Measurements from ENCODE around the gene SCN11A. TPM values are rescaled to one million over a fixed set of nuclear protein-coding genes. Genes with fewer than 3 reads are reported as not detected.

The SCN11A gene
- total RNA-seq, 5 donors from 2014 or later (not counting 1 experiment from before 2014, with no cell fraction given): 0.07 to 0.23 (median 0.12) TPM

GRCh38 chr3:39075910-39076309, 24.2 kb upstream of the SCN11A start:
- ATAC-seq (replicated peaks in 1 of 4) (no peak), DNase-seq (no peak)
- Mint-ChIP-seq H3K27me3 (no peaks in the 10 kb centered on the region), H3K4me1 (peaks cover 3 to 13% (median 5%) of the 10 kb centered on the region in 3 donors), H3K4me3 (no peak overlapping the region), H3K36me3 (peaks cover 65% of the 10 kb centered on the region), H3K9me3 (no peaks in the 10 kb centered on the region), H3K27ac (no peak overlapping the region)
- ChIA-PET CTCF (no interaction called here), POLR2A (interaction anchor here in 1 of 2 donors (0.6 kb wide), 1 partner anchor 57 kb away, joined by 4 read pairs; no protein-coding TSS in a partner anchor)
- Histone ChIP-seq H3K9me3 (no peaks in the 10 kb centered on the region), H3K36me3 (ENCODE audit: control insufficient read depth in 2 of 2, extremely low read depth in 1 of 2, insufficient read depth in 1 of 2, low read length in 1 of 2) (peaks cover 24 to 83% of the 10 kb centered on the region in 2 donors), H3K27ac (ENCODE audit: low read length) (no peak overlapping the region), H3K4me3 (ENCODE audit: control insufficient read depth in 1 of 2, extremely low read depth in 1 of 2, low read length in 1 of 2) (no peak overlapping the region), H3K4me1 (ENCODE audit: control insufficient read depth in 1 of 2, extremely low read depth in 1 of 2, insufficient read depth in 2 of 2, low read length in 2 of 2) (no peaks in the 10 kb centered on the region), H3K27me3 (replicated peaks in 1 of 2; ENCODE audit: control insufficient read depth in 2 of 2, extremely low read depth in 1 of 2, insufficient read depth in 2 of 2, low read length in 1 of 2) (no peaks in the 10 kb centered on the region)
- WGBS (ENCODE audit: insufficient coverage): no CpG with 5 or more reads among the region's 10 CpGs

GRCh38 chr3:39068556-39068955, 16.8 kb upstream of the SCN11A start:
- H3K4me3 Mint-ChIP-seq: no peak overlapping the region
- no peaks in the 10 kb centered on the region for H3K9me3 Mint-ChIP-seq
- no peak overlapping the region for H3K27ac ChIP-seq (ENCODE audit: low read length)
- no peak overlapping the region for H3K4me3 ChIP-seq (ENCODE audit: control insufficient read depth in 1 of 2, extremely low read depth in 1 of 2, low read length in 1 of 2)
- peaks cover 9 to 75% of the 10 kb centered on the region in 2 donors for H3K36me3 ChIP-seq (ENCODE audit: control insufficient read depth in 2 of 2, extremely low read depth in 1 of 2, insufficient read depth in 1 of 2, low read length in 1 of 2)
- ChIA-PET POLR2A (interaction anchor here in 1 of 2 donors (1.3 kb wide), 1 partner anchor 9 kb away, joined by 4 read pairs; no protein-coding TSS in a partner anchor), CTCF (interaction anchor here in 1 of 2 donors (0.6 to 1.0 kb wide), 2 partner anchors 74 to 572 kb away, joined by 3 read pairs; partner anchors contain the start of gene EXOG)
- peaks cover 66% of the 10 kb centered on the region for H3K36me3 Mint-ChIP-seq
- no peak overlapping the region for H3K27ac Mint-ChIP-seq
- DNase-seq (no peak), ATAC-seq (replicated peaks in 1 of 4) (no peak)
- peaks cover 8 to 10% (median 9%) of the 10 kb centered on the region in 3 donors for H3K4me1 Mint-ChIP-seq
- no CpG with 5 or more reads among the region's 3 CpGs for whole genome bisulfite sequencing (ENCODE audit: insufficient coverage)
- H3K27me3 Mint-ChIP-seq: no peaks in the 10 kb centered on the region
- no peaks in the 10 kb centered on the region for H3K27me3 ChIP-seq (replicated peaks in 1 of 2; ENCODE audit: control insufficient read depth in 2 of 2, extremely low read depth in 1 of 2, insufficient read depth in 2 of 2, low read length in 1 of 2)
- no peaks in the 10 kb centered on the region for H3K4me1 ChIP-seq (ENCODE audit: control insufficient read depth in 1 of 2, extremely low read depth in 1 of 2, insufficient read depth in 2 of 2, low read length in 2 of 2)
- no peaks in the 10 kb centered on the region for H3K9me3 ChIP-seq

GRCh38 chr3:39067286-39067685, 15.5 kb upstream of the SCN11A start:
- CTCF ChIA-PET: interaction anchor here in 1 of 2 donors (0.5 kb wide), 1 partner anchor 16 kb away, joined by 3 read pairs; the partner anchor contains the start of genes SCN11A and WDR48
- no peak overlapping the region for H3K27ac Mint-ChIP-seq
- H3K36me3 ChIP-seq (ENCODE audit: control insufficient read depth in 2 of 2, extremely low read depth in 1 of 2, insufficient read depth in 1 of 2, low read length in 1 of 2): peaks cover 3 to 68% of the 10 kb centered on the region in 2 donors

GRCh38 chr3:39065197-39065596, 13.5 kb upstream of the SCN11A start:
- H3K27ac Mint-ChIP-seq: no peak overlapping the region
- WGBS (ENCODE audit: insufficient coverage): no CpG with 5 or more reads among the region's 1 CpG
- peaks cover 23 to 29% (median 29%) of the 10 kb centered on the region in 3 donors for H3K4me1 Mint-ChIP-seq
- H3K27me3 ChIP-seq (replicated peaks in 1 of 2; ENCODE audit: control insufficient read depth in 2 of 2, extremely low read depth in 1 of 2, insufficient read depth in 2 of 2, low read length in 1 of 2): no peaks in the 10 kb centered on the region
- POLR2A ChIA-PET: interaction anchor here in 1 of 2 donors (0.6 kb wide), 1 partner anchor 44 kb away, joined by 3 read pairs; no protein-coding TSS in a partner anchor
- ATAC-seq (replicated peaks in 1 of 4) (peak; percentile 45 to 86 (median 64)), DNase-seq (peak in 16 of 35 experiments; percentile 2 to 43 (median 10))
- H3K4me1 ChIP-seq (ENCODE audit: control insufficient read depth in 1 of 2, extremely low read depth in 1 of 2, insufficient read depth in 2 of 2, low read length in 2 of 2): no peaks in the 10 kb centered on the region
- CTCF ChIA-PET: interaction anchor here in 1 of 2 donors (0.9 kb wide), 2 partner anchors 14 to 569 kb away, joined by 3 read pairs; partner anchors contain the start of gene EXOG
- no peak overlapping the region for H3K4me3 ChIP-seq (ENCODE audit: control insufficient read depth in 1 of 2, extremely low read depth in 1 of 2, low read length in 1 of 2)
- no peaks in the 10 kb centered on the region for H3K9me3 ChIP-seq
- H3K36me3 ChIP-seq (ENCODE audit: control insufficient read depth in 2 of 2, extremely low read depth in 1 of 2, insufficient read depth in 1 of 2, low read length in 1 of 2): peaks cover 3 to 54% of the 10 kb centered on the region in 2 donors
- no peak overlapping the region for H3K4me3 Mint-ChIP-seq
- no peaks in the 10 kb centered on the region for H3K9me3 Mint-ChIP-seq
- no peak overlapping the region for H3K27ac ChIP-seq (ENCODE audit: low read length)
- no peaks in the 10 kb centered on the region for H3K27me3 Mint-ChIP-seq
- peaks cover 51% of the 10 kb centered on the region for H3K36me3 Mint-ChIP-seq

More at GRCh38 chr3:39067286-39067685, 15.5 kb upstream of the SCN11A start:
- Mint-ChIP-seq H3K4me1 (peaks cover 11 to 15% (median 15%) of the 10 kb centered on the region in 3 donors), H3K27me3 (no peaks in the 10 kb centered on the region), H3K36me3 (peaks cover 57% of the 10 kb centered on the region), H3K9me3 (no peaks in the 10 kb centered on the region), H3K4me3 (no peak overlapping the region)
- DNase-seq (no peak), ATAC-seq (replicated peaks in 1 of 4) (no peak)
- Histone ChIP-seq H3K27me3 (replicated peaks in 1 of 2; ENCODE audit: control insufficient read depth in 2 of 2, extremely low read depth in 1 of 2, insufficient read depth in 2 of 2, low read length in 1 of 2) (no peaks in the 10 kb centered on the region), H3K27ac (ENCODE audit: low read length) (no peak overlapping the region), H3K9me3 (no peaks in the 10 kb centered on the region), H3K4me3 (ENCODE audit: control insufficient read depth in 1 of 2, extremely low read depth in 1 of 2, low read length in 1 of 2) (no peak overlapping the region), H3K4me1 (ENCODE audit: control insufficient read depth in 1 of 2, extremely low read depth in 1 of 2, insufficient read depth in 2 of 2, low read length in 2 of 2) (no peaks in the 10 kb centered on the region)
- 89% methylated on average over 1 of the region's 1 CpG for WGBS (ENCODE audit: insufficient coverage)
- POLR2A ChIA-PET: no interaction called here

GRCh38 chr3:39064646-39065045, 12.9 kb upstream of the SCN11A start:
- H3K27ac Mint-ChIP-seq: peak overlapping the region in 1 of 2 donors; percentile 63

GRCh38 chr3:39063143-39063542, 11.4 kb upstream of the SCN11A start:
- Mint-ChIP-seq H3K27ac (no peak overlapping the region), H3K27me3 (no peaks in the 10 kb centered on the region), H3K9me3 (no peaks in the 10 kb centered on the region), H3K4me1 (peaks cover 37 to 45% (median 43%) of the 10 kb centered on the region in 3 donors), H3K36me3 (peaks cover 48% of the 10 kb centered on the region), H3K4me3 (no peak overlapping the region)
- no peaks in the 10 kb centered on the region for H3K9me3 ChIP-seq
- DNase-seq (no peak), ATAC-seq (replicated peaks in 1 of 4) (no peak)
- no peaks in the 10 kb centered on the region for H3K27me3 ChIP-seq (replicated peaks in 1 of 2; ENCODE audit: control insufficient read depth in 2 of 2, extremely low read depth in 1 of 2, insufficient read depth in 2 of 2, low read length in 1 of 2)
- no peaks in the 10 kb centered on the region for H3K4me1 ChIP-seq (ENCODE audit: control insufficient read depth in 1 of 2, extremely low read depth in 1 of 2, insufficient read depth in 2 of 2, low read length in 2 of 2)
- ChIA-PET POLR2A (no interaction called here), CTCF (no interaction called here)
- no peak overlapping the region for H3K4me3 ChIP-seq (ENCODE audit: control insufficient read depth in 1 of 2, extremely low read depth in 1 of 2, low read length in 1 of 2)
- H3K27ac ChIP-seq (ENCODE audit: low read length): no peak overlapping the region
- WGBS (ENCODE audit: insufficient coverage): no CpG with 5 or more reads among the region's 3 CpGs
- peaks cover 3 to 37% of the 10 kb centered on the region in 2 donors for H3K36me3 ChIP-seq (ENCODE audit: control insufficient read depth in 2 of 2, extremely low read depth in 1 of 2, insufficient read depth in 1 of 2, low read length in 1 of 2)

More at GRCh38 chr3:39064646-39065045, 12.9 kb upstream of the SCN11A start:
- Histone ChIP-seq H3K36me3 (ENCODE audit: control insufficient read depth in 2 of 2, extremely low read depth in 1 of 2, insufficient read depth in 1 of 2, low read length in 1 of 2) (peaks cover 3 to 48% of the 10 kb centered on the region in 2 donors), H3K4me1 (ENCODE audit: control insufficient read depth in 1 of 2, extremely low read depth in 1 of 2, insufficient read depth in 2 of 2, low read length in 2 of 2) (no peaks in the 10 kb centered on the region), H3K27me3 (replicated peaks in 1 of 2; ENCODE audit: control insufficient read depth in 2 of 2, extremely low read depth in 1 of 2, insufficient read depth in 2 of 2, low read length in 1 of 2) (no peaks in the 10 kb centered on the region), H3K4me3 (ENCODE audit: control insufficient read depth in 1 of 2, extremely low read depth in 1 of 2, low read length in 1 of 2) (no peak overlapping the region), H3K27ac (ENCODE audit: low read length) (no peak overlapping the region), H3K9me3 (no peaks in the 10 kb centered on the region)
- H3K4me1 Mint-ChIP-seq: peaks cover 23 to 33% (median 32%) of the 10 kb centered on the region in 3 donors
- CTCF ChIA-PET: interaction anchor here in 1 of 2 donors (0.9 kb wide), 2 partner anchors 14 to 568 kb away, joined by 3 read pairs; partner anchors contain the start of gene EXOG
- H3K36me3 Mint-ChIP-seq: peaks cover 48% of the 10 kb centered on the region
- 100% methylated on average over 1 of the region's 1 CpG for WGBS (ENCODE audit: insufficient coverage)
- no peaks in the 10 kb centered on the region for H3K9me3 Mint-ChIP-seq
- H3K27me3 Mint-ChIP-seq: no peaks in the 10 kb centered on the region
- POLR2A ChIA-PET: no interaction called here
- H3K4me3 Mint-ChIP-seq: no peak overlapping the region
- ATAC-seq (replicated peaks in 1 of 4) (no peak), DNase-seq (no peak)

Data from T-cell (primary cell).